CD4-positive, alpha-beta memory T cell (primary cell): ENCODE measurements around the gene STK17B. TPM values are rescaled to one million over a fixed set of nuclear protein-coding genes. Genes with fewer than 3 reads are reported as not detected.
A peak's percentile ranks its signal among the peaks of the same experiment; 100 is the strongest.

Source experiments
- CTCF ChIA-PET: fragments of 350-600 bp; sonication (Branson Sonifier 250); formaldehyde crosslinking; loops from one replicate; lab custom pipeline; 2021; ENCODE audit warnings: inconsistent platforms; ENCODE audit not compliant: partially characterized antibody; lab: Charles Lee
- POLR2A ChIA-PET: fragments of 350-600 bp; sonication (Branson Sonifier 250); formaldehyde crosslinking; loops from one replicate; lab custom pipeline; 2021; ENCODE audit not compliant: partially characterized antibody; lab: Charles Lee
- DNase-seq, 5 donors: peaks; one replicate each; pipeline versions ENCODE4 v3.0.0 to v3.0.0-alpha.2; 2020 to 2022; ENCODE audit warnings: mixed read lengths in 1 of 5
- H3K27ac ChIP-seq: one replicate; pipeline ENCODE4 v1.7.0; 2013; ENCODE audit warnings: low read depth, low read length
- H3K27me3 ChIP-seq: 2 replicates; pipeline ENCODE4 v1.7.0; 2013; ENCODE audit warnings: mild to moderate bottlenecking, low read length, moderate library complexity; ENCODE audit not compliant: insufficient read depth
- H3K36me3 ChIP-seq: 2 replicates; pipeline ENCODE4 v1.7.0; 2013; ENCODE audit warnings: mild to moderate bottlenecking, low read length, moderate library complexity; ENCODE audit not compliant: insufficient read depth
- H3K4me1 ChIP-seq: 2 replicates; pipeline ENCODE4 v1.7.0; 2013; ENCODE audit warnings: mild to moderate bottlenecking, low read length, moderate library complexity; ENCODE audit not compliant: insufficient read depth
- H3K4me3 ChIP-seq, 2 donors: one replicate each; pipeline ENCODE4 v1.7.0; 2013; ENCODE audit warnings: low read length in 2 of 2, mild to moderate bottlenecking in 1 of 2
- H3K9me3 ChIP-seq, 2 donors: one replicate each; pipeline ENCODE4 v1.7.0; 2013; ENCODE audit warnings: low read length in 2 of 2, control low read depth in 1 of 2; ENCODE audit not compliant: control insufficient read depth in 1 of 2
- H3K27ac Mint-ChIP-seq, 7 donors: one replicate each; pipeline ENCODE4 v1.8.0; 2020 to 2021; ENCODE audit warnings: mixed read lengths in 7 of 7, mild to moderate bottlenecking in 6 of 7, inconsistent platforms in 3 of 7, moderate library complexity in 3 of 7
- H3K27me3 Mint-ChIP-seq, 2 donors: one replicate each; pipeline ENCODE4 v1.8.0; 2020 to 2021; ENCODE audit warnings: mixed read lengths in 2 of 2
- H3K36me3 Mint-ChIP-seq, 2 donors: one replicate each; pipeline ENCODE4 v1.8.0; 2020 to 2021; ENCODE audit warnings: mixed read lengths in 2 of 2, inconsistent platforms in 1 of 2, mild to moderate bottlenecking in 1 of 2
- H3K4me1 Mint-ChIP-seq, 4 donors: one replicate each; pipeline ENCODE4 v1.8.0; 2020 to 2021; ENCODE audit warnings: mixed read lengths in 4 of 4, mild to moderate bottlenecking in 1 of 4
- H3K4me3 Mint-ChIP-seq, 8 donors: one replicate each; pipeline ENCODE4 v1.8.0; 2020 to 2021; ENCODE audit warnings: mixed read lengths in 8 of 8, mild to moderate bottlenecking in 7 of 8, moderate library complexity in 6 of 8, inconsistent platforms in 3 of 8
- H3K9me3 Mint-ChIP-seq, 8 donors: one replicate each; pipeline ENCODE4 v1.8.0; 2020 to 2021; ENCODE audit warnings: mixed read lengths in 8 of 8, mild to moderate bottlenecking in 5 of 8, inconsistent platforms in 3 of 8, moderate library complexity in 1 of 8
- intact Hi-C: fragments of 100-400 bp; cut with micrococcal nuclease; formaldehyde crosslinking; loops from one replicate; pipeline ENCODE4 v1.15.1; 2023
- polyA plus RNA-seq, 2 donors: library from polyadenylated mRNA; unstranded; fragments of 300-500 nt; fragmentation: Illumina TruSeq; gene quantifications; one replicate each; pipeline ENCODE4 v1.2.3, GENCODE V29; 2021
- total RNA-seq, 2 experiments: library from RNA; stranded (reverse); gene quantifications; one replicate each; pipeline ENCODE4 v1.2.3, GENCODE V29; 2021

Gene STK17B
- 100 to 1,000 TPM; 234 to 243 TPM for total RNA-seq
- polyA plus RNA-seq, result 10 to 100 TPM; 79.7 to 93.1 TPM

- H3K4me1 Mint-ChIP-seq, result peaks cover 31 to 52% (median 39%) of the 10 kb centered on the region in 4 donors
- ChIA-PET CTCF (interaction anchor here (0.9 to 3.5 kb wide), 9 partner anchors 10 to 106 kb away, joined by 3 to 33 read pairs (median 10); no protein-coding TSS in a partner anchor), POLR2A (interaction anchor here (0.7 to 6.6 kb wide), 38 partner anchors 7 to 1328 kb away, joined by 3 to 183 read pairs (median 14); partner anchors contain the start of genes DNAH7, HSPD1, HSPE1 and SLC39A10)
- H3K27me3 Mint-ChIP-seq, result no peaks in the 10 kb centered on the region
- Histone ChIP-seq H3K27me3 (no peaks in the 10 kb centered on the region), H3K4me1 (peaks cover 45% of the 10 kb centered on the region), H3K27ac (peak within 1 kb of the TSS; percentile 92), H3K9me3 (no peaks in the 10 kb centered on the region), H3K4me3 (peak within 1 kb of the TSS; percentile 87 to 88), H3K36me3 (no peaks in the 10 kb centered on the region)
- peak within 1 kb of the TSS; percentile 91 to 99 (median 96) for H3K4me3 Mint-ChIP-seq
- H3K36me3 Mint-ChIP-seq, result peaks cover 30 to 36% of the 10 kb centered on the region in 2 donors
- intact Hi-C loops, result loop anchor here (2.0 to 10.0 kb wide), 3 partner anchors 93 to 607 kb away; partner anchors contain the start of gene SLC39A10
- DNase-seq, result peak; percentile 93 to 97 (median 95)
- H3K27ac Mint-ChIP-seq, result peak within 1 kb of the TSS; percentile 94 to 98 (median 96)
- peaks cover 0 to 2% (median 0%) of the 10 kb centered on the region in 8 donors for H3K9me3 Mint-ChIP-seq
Observed at GRCh38 chr2:196171248-196171871, at the start of gene STK17B. Gene STK17B (minus strand): TSS chr2:196171578. CDS start chr2:196163383, 8,195 bp downstream.

- peak overlapping the region in 6 of 7 donors; percentile 1 to 76 (median 58) for H3K27ac Mint-ChIP-seq
- Histone ChIP-seq H3K9me3 (no peaks in the 10 kb centered on the region), H3K27me3 (no peaks in the 10 kb centered on the region), H3K27ac (no peak overlapping the region), H3K4me3 (no peak overlapping the region), H3K36me3 (no peaks in the 10 kb centered on the region), H3K4me1 (peaks cover 48% of the 10 kb centered on the region)
- ChIA-PET CTCF (interaction anchor here (0.8 to 8.1 kb wide), 37 partner anchors 8 to 233 kb away, joined by 3 to 129 read pairs (median 8); partner anchors contain the start of genes DNAH7 and STK17B), POLR2A (interaction anchor here (0.9 to 5.4 kb wide), 22 partner anchors 9 to 142 kb away, joined by 3 to 62 read pairs (median 8); partner anchors contain the start of gene STK17B)
- peaks cover 35 to 72% (median 55%) of the 10 kb centered on the region in 4 donors for H3K4me1 Mint-ChIP-seq
- peaks cover 0 to 3% (median 0%) of the 10 kb centered on the region in 8 donors for H3K9me3 Mint-ChIP-seq
- H3K4me3 Mint-ChIP-seq, result peak overlapping the region in 4 of 8 donors; percentile 46 to 60 (median 54)
- no peaks in the 10 kb centered on the region for H3K27me3 Mint-ChIP-seq
- peak in 4 of 5 donors; percentile 50 to 56 (median 52) for DNase-seq
- H3K36me3 Mint-ChIP-seq, result no peaks in the 10 kb centered on the region
- intact Hi-C loops, result loop anchor here (1.0 kb wide), 4 partner anchors 50 to 142 kb away; no protein-coding TSS in a partner anchor
Observed at GRCh38 chr2:196220671-196221070, 49.3 kb upstream of the STK17B start.

- Histone ChIP-seq H3K27me3 (no peaks in the 10 kb centered on the region), H3K4me1 (peaks cover 45% of the 10 kb centered on the region), H3K36me3 (no peaks in the 10 kb centered on the region), H3K27ac (no peak overlapping the region), H3K9me3 (no peaks in the 10 kb centered on the region), H3K4me3 (no peak overlapping the region)
- no peak for DNase-seq
- H3K36me3 Mint-ChIP-seq, result no peaks in the 10 kb centered on the region
- H3K9me3 Mint-ChIP-seq, result peaks cover 0 to 3% (median 0%) of the 10 kb centered on the region in 8 donors
- ChIA-PET CTCF (interaction anchor here (1.0 to 8.1 kb wide), 24 partner anchors 9 to 152 kb away, joined by 3 to 129 read pairs (median 12); partner anchors contain the start of genes DNAH7 and STK17B), POLR2A (interaction anchor here (1.0 to 5.4 kb wide), 18 partner anchors 8 to 563 kb away, joined by 3 to 62 read pairs (median 11); partner anchors contain the start of genes SLC39A10 and STK17B)
- peaks cover 32 to 70% (median 51%) of the 10 kb centered on the region in 4 donors for H3K4me1 Mint-ChIP-seq
- H3K27ac Mint-ChIP-seq, result peak overlapping the region in 2 of 7 donors; percentile 42 to 47
- intact Hi-C loops, result loop anchor here (1.0 kb wide), 4 partner anchors 49 to 141 kb away; no protein-coding TSS in a partner anchor
- H3K27me3 Mint-ChIP-seq, result no peaks in the 10 kb centered on the region
- H3K4me3 Mint-ChIP-seq, result peak overlapping the region in 2 of 8 donors; percentile 32 to 41
Observed at GRCh38 chr2:196219671-196220070, 48.3 kb upstream of the STK17B start.

- H3K27ac ChIP-seq, result no peak overlapping the region
- ChIA-PET CTCF (interaction anchor here (1.1 to 8.1 kb wide), 9 partner anchors 10 to 141 kb away, joined by 3 to 129 read pairs (median 21); partner anchors contain the start of gene STK17B), POLR2A (interaction anchor here (1.0 to 5.4 kb wide), 11 partner anchors 12 to 59 kb away, joined by 3 to 62 read pairs (median 6); partner anchors contain the start of gene STK17B)
- no peaks in the 10 kb centered on the region for H3K36me3 ChIP-seq
- H3K27ac Mint-ChIP-seq, result peak overlapping the region in 1 of 7 donors; percentile 12
- H3K4me1 ChIP-seq, result peaks cover 45% of the 10 kb centered on the region
- H3K36me3 Mint-ChIP-seq, result no peaks in the 10 kb centered on the region
- peak overlapping the region in 1 of 8 donors; percentile 43 for H3K4me3 Mint-ChIP-seq
- H3K27me3 ChIP-seq, result no peaks in the 10 kb centered on the region
- no peak for DNase-seq
- intact Hi-C loops, result no loop called here
- H3K9me3 Mint-ChIP-seq, result no peaks in the 10 kb centered on the region
- H3K9me3 ChIP-seq, result no peaks in the 10 kb centered on the region
- peaks cover 29 to 70% (median 51%) of the 10 kb centered on the region in 4 donors for H3K4me1 Mint-ChIP-seq
- H3K27me3 Mint-ChIP-seq, result no peaks in the 10 kb centered on the region
- H3K4me3 ChIP-seq, result no peak overlapping the region
Observed at GRCh38 chr2:196218106-196218505, 46.7 kb upstream of the STK17B start.

- ChIA-PET POLR2A (interaction anchor here (1.4 to 5.4 kb wide), 4 partner anchors 16 to 52 kb away, joined by 5 to 62 read pairs (median 44); partner anchors contain the start of gene STK17B), CTCF (interaction anchor here (1.5 to 8.1 kb wide), 5 partner anchors 11 to 140 kb away, joined by 5 to 129 read pairs (median 38); no protein-coding TSS in a partner anchor)
- Histone ChIP-seq H3K4me1 (peaks cover 53% of the 10 kb centered on the region), H3K4me3 (no peak overlapping the region), H3K9me3 (no peaks in the 10 kb centered on the region), H3K27me3 (no peaks in the 10 kb centered on the region), H3K36me3 (no peaks in the 10 kb centered on the region), H3K27ac (no peak overlapping the region)
- H3K4me1 Mint-ChIP-seq, result peaks cover 34 to 76% (median 57%) of the 10 kb centered on the region in 4 donors
- intact Hi-C loops, result no loop called here
- no peaks in the 10 kb centered on the region for H3K36me3 Mint-ChIP-seq
- no peaks in the 10 kb centered on the region for H3K27me3 Mint-ChIP-seq
- no peak overlapping the region for H3K4me3 Mint-ChIP-seq
- H3K9me3 Mint-ChIP-seq, result no peaks in the 10 kb centered on the region
- DNase-seq, result no peak
- H3K27ac Mint-ChIP-seq, result peak overlapping the region in 2 of 7 donors; percentile 35 to 46
Observed at GRCh38 chr2:196217116-196217515, 45.7 kb upstream of the STK17B start.

- H3K27ac Mint-ChIP-seq, result peak overlapping the region in 3 of 7 donors; percentile 70 to 88 (median 76)
- H3K4me3 Mint-ChIP-seq, result no peak overlapping the region
Observed at GRCh38 chr2:196215376-196215775, 44.0 kb upstream of the STK17B start.

More at GRCh38 chr2:196215376-196215775, 44.0 kb upstream of the STK17B start:
- no peak overlapping the region for H3K4me3 ChIP-seq
- H3K4me1 ChIP-seq, result peaks cover 57% of the 10 kb centered on the region
- no peaks in the 10 kb centered on the region for H3K36me3 ChIP-seq
- Mint-ChIP-seq H3K36me3 (peaks cover 0 to 7% of the 10 kb centered on the region in 2 donors), H3K9me3 (no peaks in the 10 kb centered on the region), H3K4me1 (peaks cover 39 to 80% (median 62%) of the 10 kb centered on the region in 4 donors), H3K27me3 (no peaks in the 10 kb centered on the region)
- no peaks in the 10 kb centered on the region for H3K27me3 ChIP-seq
- no peaks in the 10 kb centered on the region for H3K9me3 ChIP-seq
- CTCF ChIA-PET, result interaction anchor here (1.1 to 3.5 kb wide), 6 partner anchors 9 to 137 kb away, joined by 3 to 18 read pairs (median 4); no protein-coding TSS in a partner anchor
- no peak overlapping the region for H3K27ac ChIP-seq
- intact Hi-C loops, result no loop called here
- POLR2A ChIA-PET, result interaction anchor here (0.7 to 3.7 kb wide), 8 partner anchors 10 to 61 kb away, joined by 3 to 26 read pairs (median 4); partner anchors contain the start of gene STK17B
- DNase-seq, result no peak
